HL-60/S4 treated with retinoic acid at 250 ng/mL for 4 days and 3 days (cell line): Measurements from ENCODE around the gene CDC42BPG.

Source experiments
- in situ Hi-C: fragments of 300-500 bp; cut with MboI; formaldehyde crosslinking; loops from 2 replicates; pipeline ENCODE4 v1.7.0; 2022; ENCODE audit warnings: low sequenced_read_pairs

Gene CDC42BPG

GRCh38 chr11:64879244-64879900, 34.9 kb upstream of the CDC42BPG start:
- in situ Hi-C loops, result no loop called here

- in situ Hi-C loops, result no loop called here
These were observed 34.2 kb upstream of the CDC42BPG start, which contains the start of gene EHD1 for GRCh38 chr11:64878494-64879243. EHD1 (minus strand) TSS chr11:64878621; CDS start chr11:64878464, 157 bp downstream.

GRCh38 chr11:64878223-64878493, 33.7 kb upstream of the CDC42BPG start:
- in situ Hi-C loops, result no loop called here

- in situ Hi-C loops, result no loop called here
These were observed 33.2 kb upstream of the CDC42BPG start for GRCh38 chr11:64877390-64878222.

GRCh38 chr11:64876835-64877341, 32.4 kb upstream of the CDC42BPG start:
- in situ Hi-C loops, result no loop called here

GRCh38 chr11:64876229-64876750, 31.8 kb upstream of the CDC42BPG start:
- in situ Hi-C loops, result no loop called here

- in situ Hi-C loops, result no loop called here
These were observed 31.1 kb upstream of the CDC42BPG start for GRCh38 chr11:64875369-64876228.

GRCh38 chr11:64874308-64875240, 30.1 kb upstream of the CDC42BPG start:
- in situ Hi-C loops, result no loop called here

GRCh38 chr11:64872790-64873488, 28.5 kb upstream of the CDC42BPG start:
- in situ Hi-C loops, result no loop called here

GRCh38 chr11:64871492-64871891, 27.0 kb upstream of the CDC42BPG start:
- in situ Hi-C loops, result no loop called here

GRCh38 chr11:64870893-64871466, 26.5 kb upstream of the CDC42BPG start:
- in situ Hi-C loops, result no loop called here

- in situ Hi-C loops, result no loop called here
These were observed 25.9 kb upstream of the CDC42BPG start for GRCh38 chr11:64870176-64870892.

GRCh38 chr11:64869571-64870175, 25.2 kb upstream of the CDC42BPG start:
- in situ Hi-C loops, result no loop called here

- in situ Hi-C loops, result no loop called here
These were observed 24.6 kb upstream of the CDC42BPG start for GRCh38 chr11:64868904-64869570.

GRCh38 chr11:64867748-64868462, 23.5 kb upstream of the CDC42BPG start:
- in situ Hi-C loops, result no loop called here

- in situ Hi-C loops, result no loop called here
These were observed 21.7 kb upstream of the CDC42BPG start for GRCh38 chr11:64866173-64866491.
